ENCODE data around the gene PDE6A. TPM values are rescaled to one million over a fixed set of nuclear protein-coding genes. Genes with fewer than 3 reads are reported as not detected.

PDE6A gene
- total RNA-seq, 1 donor from 2014 or later: not detected

DNA sequence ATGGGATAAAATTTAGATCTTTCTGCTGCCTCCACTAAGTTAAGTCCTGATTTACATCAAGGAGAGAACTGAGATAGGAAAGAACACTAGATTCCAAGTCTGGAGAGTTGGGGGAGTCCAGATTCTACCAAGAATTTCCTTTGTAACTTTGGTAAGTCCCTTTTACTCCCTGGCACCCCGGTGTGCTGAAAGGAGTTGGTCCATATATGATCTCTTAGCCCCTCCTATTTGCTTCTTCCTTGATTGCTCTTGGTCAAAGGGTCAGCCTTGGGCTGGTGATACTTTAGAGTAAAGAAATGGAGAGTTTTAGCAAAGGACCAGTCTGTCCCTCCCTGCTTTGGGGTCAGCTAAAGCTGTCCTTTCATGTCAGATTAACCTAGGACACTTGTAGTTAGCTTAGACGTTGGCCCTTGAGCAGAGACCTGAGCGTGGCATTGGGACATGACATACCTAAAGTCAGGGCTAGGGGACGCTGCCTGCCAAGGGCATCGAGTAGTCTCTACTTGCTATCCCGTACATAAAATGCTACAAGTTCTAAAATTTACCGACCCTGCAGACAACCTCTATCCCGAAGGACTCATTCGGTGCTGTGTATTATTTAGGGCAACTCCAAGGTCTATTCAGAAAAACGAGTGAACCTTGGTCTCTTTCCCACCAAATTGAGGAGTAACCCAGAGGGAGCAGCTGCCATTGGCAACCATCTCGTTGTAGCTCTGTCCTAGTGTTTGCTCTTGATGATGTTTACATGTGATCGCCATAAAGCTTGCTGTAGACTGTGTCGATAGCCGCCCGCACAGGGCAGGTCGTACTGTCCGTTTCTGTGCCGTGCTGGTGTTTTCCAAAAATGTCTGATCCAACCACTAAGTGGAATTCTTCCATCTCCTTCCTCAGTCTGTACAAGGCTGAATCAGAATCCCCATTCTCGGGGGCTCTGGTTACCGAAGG lies 94.4 kb downstream of the PDE6A start:
- no peak overlapping the region for H3K4me3 ChIP-seq
- H3K36me3 ChIP-seq: peaks cover 37% of the 10 kb centered on the region
- no peak for ATAC-seq
- H3K27ac ChIP-seq: no peak overlapping the region
- intact Hi-C loops (cut with DNase I): loop anchor here (10.0 kb wide), 1 partner anchor 125 kb away; no protein-coding TSS in a partner anchor
- no peaks in the 10 kb centered on the region for H3K9me3 ChIP-seq
- H3K27me3 ChIP-seq (ENCODE audit: low read depth): no peaks in the 10 kb centered on the region
- peaks cover 6% of the 10 kb centered on the region for H3K4me1 ChIP-seq
- DNase-seq: no peak
- TF ChIP-seq, protein P1, sequence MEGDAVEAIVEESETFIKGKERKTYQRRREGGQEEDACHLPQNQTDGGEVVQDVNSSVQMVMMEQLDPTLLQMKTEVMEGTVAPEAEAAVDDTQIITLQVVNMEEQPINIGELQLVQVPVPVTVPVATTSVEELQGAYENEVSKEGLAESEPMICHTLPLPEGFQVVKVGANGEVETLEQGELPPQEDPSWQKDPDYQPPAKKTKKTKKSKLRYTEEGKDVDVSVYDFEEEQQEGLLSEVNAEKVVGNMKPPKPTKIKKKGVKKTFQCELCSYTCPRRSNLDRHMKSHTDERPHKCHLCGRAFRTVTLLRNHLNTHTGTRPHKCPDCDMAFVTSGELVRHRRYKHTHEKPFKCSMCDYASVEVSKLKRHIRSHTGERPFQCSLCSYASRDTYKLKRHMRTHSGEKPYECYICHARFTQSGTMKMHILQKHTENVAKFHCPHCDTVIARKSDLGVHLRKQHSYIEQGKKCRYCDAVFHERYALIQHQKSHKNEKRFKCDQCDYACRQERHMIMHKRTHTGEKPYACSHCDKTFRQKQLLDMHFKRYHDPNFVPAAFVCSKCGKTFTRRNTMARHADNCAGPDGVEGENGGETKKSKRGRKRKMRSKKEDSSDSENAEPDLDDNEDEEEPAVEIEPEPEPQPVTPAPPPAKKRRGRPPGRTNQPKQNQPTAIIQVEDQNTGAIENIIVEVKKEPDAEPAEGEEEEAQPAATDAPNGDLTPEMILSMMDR (IDR thresholded peaks at IDR 0.05): no peak

DNA sequence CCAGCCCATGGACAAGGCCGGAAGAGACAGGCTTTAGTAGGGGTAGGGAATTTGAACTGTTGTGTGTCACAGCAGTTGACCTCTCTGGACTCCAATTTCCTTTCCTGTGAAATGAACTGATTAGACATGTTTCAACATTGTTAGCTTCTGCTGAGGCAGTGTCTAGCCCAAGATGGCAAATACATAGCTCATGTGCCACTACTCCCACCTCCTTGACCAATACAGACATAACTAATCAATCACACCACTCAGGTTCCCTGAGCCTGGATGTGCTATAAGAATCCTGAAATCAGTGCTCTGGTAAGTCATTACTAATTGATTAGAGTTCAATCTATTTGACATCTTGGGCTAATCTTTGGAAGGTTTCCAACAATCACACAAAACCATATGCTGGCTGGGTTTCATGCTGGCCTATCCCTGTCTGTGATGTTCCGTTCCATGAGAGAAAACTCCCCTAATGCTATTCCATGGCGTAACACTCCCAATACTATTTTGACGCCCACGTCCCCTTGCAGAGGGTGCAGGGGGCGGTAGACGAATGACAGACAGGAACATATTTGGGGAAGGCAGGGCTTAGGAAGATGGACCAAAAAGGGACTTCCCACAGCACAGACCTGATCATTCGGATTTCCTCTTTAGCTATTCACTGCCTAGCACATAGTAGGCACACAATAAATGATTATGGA lies 95.2 kb downstream of the PDE6A start:
- H3K9me3 ChIP-seq: no peaks in the 10 kb centered on the region
- DNase-seq: no peak
- H3K27me3 ChIP-seq (ENCODE audit: low read depth): no peaks in the 10 kb centered on the region
- no peak overlapping the region for H3K27ac ChIP-seq
- no peak overlapping the region for H3K4me3 ChIP-seq
- peaks cover 37% of the 10 kb centered on the region for H3K36me3 ChIP-seq
- no peaks in the 10 kb centered on the region for H3K4me1 ChIP-seq
- TF ChIP-seq, protein P1 (IDR thresholded peaks at IDR 0.05): no peak
- intact Hi-C loops (cut with DNase I): no loop called here
- no peak for ATAC-seq

DNA sequence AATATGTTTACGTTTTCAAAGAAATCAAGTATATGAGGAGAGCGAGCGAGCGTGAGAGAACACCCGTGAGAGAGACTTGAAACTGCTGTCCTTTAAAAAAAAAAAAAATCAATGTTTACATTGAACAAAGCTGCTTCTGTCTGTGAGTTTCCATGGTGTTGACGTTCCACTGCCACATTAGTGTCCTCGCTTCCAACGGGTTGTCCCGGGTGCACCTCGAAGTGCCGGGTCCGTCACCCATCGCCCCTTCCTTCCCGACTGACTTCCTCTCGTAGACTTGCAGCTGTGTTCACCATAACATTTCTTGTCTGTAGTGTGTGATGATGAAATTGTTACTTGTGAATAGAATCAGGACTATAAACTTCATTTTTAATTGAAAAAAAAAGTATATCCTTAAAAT lies 97.0 kb downstream of the PDE6A start:
- DNase-seq (no peak), ATAC-seq (no peak)
- Histone ChIP-seq H3K27ac (no peak overlapping the region), H3K27me3 (ENCODE audit: low read depth) (no peaks in the 10 kb centered on the region), H3K9me3 (no peaks in the 10 kb centered on the region), H3K4me1 (no peaks in the 10 kb centered on the region), H3K36me3 (peaks cover 40% of the 10 kb centered on the region), H3K4me3 (no peak overlapping the region)
- intact Hi-C loops (cut with DNase I): no loop called here
- TF ChIP-seq, protein P1 (IDR thresholded peaks at IDR 0.05): no peak

DNA sequence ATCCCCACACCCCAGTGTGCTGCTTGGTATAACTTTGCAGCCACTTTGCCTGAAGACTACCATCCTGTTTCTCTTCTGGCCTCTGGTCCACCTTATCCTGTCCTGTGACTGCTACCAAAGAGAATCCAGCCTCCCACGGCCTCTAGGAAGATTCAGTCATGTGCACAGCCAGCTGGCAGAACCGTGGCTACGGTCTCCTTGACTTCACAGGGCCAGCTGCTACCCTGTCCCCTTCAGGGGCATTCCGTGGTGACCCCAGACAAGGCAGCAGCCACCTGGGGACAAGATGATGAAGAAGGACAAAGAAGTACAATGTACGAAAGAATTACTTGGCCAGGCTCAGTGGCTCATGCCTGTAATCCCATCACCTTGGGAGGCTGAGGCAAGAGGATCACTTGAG lies 98.6 kb downstream of the PDE6A start:
- Histone ChIP-seq H3K4me3 (no peak overlapping the region), H3K36me3 (peaks cover 40% of the 10 kb centered on the region)
- TF ChIP-seq, protein P1 (IDR thresholded peaks at IDR 0.05): no peak

DNA sequence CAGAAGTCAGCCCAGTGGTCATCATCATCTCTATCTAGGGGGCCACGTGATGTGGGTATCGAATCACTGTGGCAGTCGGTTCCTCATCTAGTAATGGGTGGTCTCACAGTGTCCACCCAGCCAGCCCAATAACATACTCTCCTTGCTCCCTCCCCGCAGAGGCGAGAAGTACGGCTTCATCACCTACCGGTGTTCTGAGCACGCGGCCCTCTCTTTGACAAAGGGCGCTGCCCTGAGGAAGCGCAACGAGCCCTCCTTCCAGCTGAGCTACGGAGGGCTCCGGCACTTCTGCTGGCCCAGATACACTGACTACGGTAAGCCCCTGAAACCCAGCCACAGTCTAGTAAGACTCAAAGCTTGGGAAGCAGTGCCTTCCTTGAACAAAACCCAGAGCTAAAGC lies 99.0 kb downstream of the PDE6A start:
- intact Hi-C loops (cut with DNase I): no loop called here
- Histone ChIP-seq H3K36me3 (peaks cover 40% of the 10 kb centered on the region), H3K9me3 (no peaks in the 10 kb centered on the region), H3K4me1 (peaks cover 3% of the 10 kb centered on the region), H3K27me3 (ENCODE audit: low read depth) (no peaks in the 10 kb centered on the region), H3K4me3 (no peak overlapping the region), H3K27ac (no peak overlapping the region)
- TF ChIP-seq, protein P1 (IDR thresholded peaks at IDR 0.05): no peak
- ATAC-seq: no peak
- DNase-seq: no peak

More for the DNA sequence above, 98.6 kb downstream of the PDE6A start:
- Histone ChIP-seq H3K9me3 (no peaks in the 10 kb centered on the region), H3K27ac (no peak overlapping the region), H3K27me3 (ENCODE audit: low read depth) (no peaks in the 10 kb centered on the region), H3K4me1 (no peaks in the 10 kb centered on the region)
- ATAC-seq: no peak
- intact Hi-C loops (cut with DNase I): no loop called here
- no peak for DNase-seq

Data from lower lobe of right lung (tissue), 2 donors.